HCT116 (cell line): Measurements from ENCODE around the gene CLSTN3. TPM values are rescaled to one million over a fixed set of nuclear protein-coding genes. Genes with fewer than 3 reads are reported as not detected.

Source experiments
- ATAC-seq: fragments of 200-7000 bp; cut with Tn5 transposase; 2 replicates; pipeline ENCODE4 v1.9.1; 2020; ENCODE audit warnings: mild to moderate bottlenecking, moderate library complexity
- BruUV-seq: library from RNA; stranded (reverse); fragments of 400-500 nt; replicated peaks from 2 replicates; lab custom pipeline; 2021; lab: Mats Ljungman, UMichigan
- CTCF ChIA-PET: fragments of 300-600 bp; sonication (Branson Sonifier 250); formaldehyde crosslinking; loops from one replicate; lab custom pipeline; 2021; ENCODE audit warnings: antibody characterized with exemption; lab: Charles Lee
- POLR2A ChIA-PET: fragments of 300-600, 350-600 bp; sonication (Branson Sonifier 250); formaldehyde crosslinking; loops from one replicate; lab custom pipeline; 2021; ENCODE audit warnings: antibody characterized with exemption; lab: Charles Lee
- RAD21 ChIA-PET, 2 experiments: fragments of 300-600 bp; sonication (Branson Sonifier 250); formaldehyde crosslinking; loops; one replicate each; lab custom pipeline; 2023; ENCODE audit warnings: low total read pairs in 2 of 2; ENCODE audit not compliant: uncharacterized antibody in 2 of 2, unreplicated experiment in 2 of 2, low non-redundant PET in 1 of 2; lab: Charles Lee
- DNase-seq: peaks from one replicate; pipeline ENCODE4 v3.0.0-alpha.2; 2010; ENCODE audit warnings: low read depth, low spot score
- H2AFZ ChIP-seq: fragments of 200-600 bp; shearing (Covaris generic), sonication (generic); 2 replicates; pipeline ENCODE4 v1.6.1; 2017; ENCODE audit warnings: low read depth, mixed run types, mixed read lengths, antibody characterized with exemption, low read length; ENCODE audit not compliant: poor library complexity, severe bottlenecking
- H3K27ac ChIP-seq: 2 replicates; pipeline ENCODE4 v1.5.1; 2012; ENCODE audit warnings: low read depth, low read length
- H3K27me3 ChIP-seq: fragments of 200-600 bp; sonication (generic); 2 replicates; pipeline ENCODE4 v1.6.1; 2016; ENCODE audit warnings: mixed run types, low read length, mixed read lengths; ENCODE audit not compliant: insufficient read depth
- H3K36me3 ChIP-seq, 2 experiments: fragments of 200-500 bp in 1 of 2; fragments of 200-600 bp in 1 of 2; sonication (Bioruptor generic) in 1 of 2; sonication (generic) in 1 of 2; 2 replicates each; pipeline versions ENCODE4 v1.5.1 to v1.6.1; 2014 to 2016; ENCODE audit warnings: low read length in 2 of 2, inconsistent platforms in 1 of 2, mixed read lengths in 1 of 2, mixed run types in 1 of 2; ENCODE audit not compliant: insufficient read depth in 2 of 2, control insufficient read depth in 1 of 2
- H3K4me1 ChIP-seq, 2 experiments: fragments of 200-600 bp in 1 of 2; sonication (generic) in 1 of 2; 2 replicates each; pipeline versions ENCODE4 v1.5.1 to v1.6.1; 2012 to 2017; ENCODE audit warnings: low read length in 2 of 2, inconsistent platforms in 1 of 2, mild to moderate bottlenecking in 1 of 2, mixed read lengths in 1 of 2, mixed run types in 1 of 2, moderate library complexity in 1 of 2; ENCODE audit not compliant: insufficient read depth in 2 of 2, control insufficient read depth in 1 of 2
- H3K4me2 ChIP-seq: fragments of 200-600 bp; sonication (generic); 2 replicates; pipeline ENCODE4 v1.6.1; 2017; ENCODE audit warnings: mixed run types, low read length, mixed read lengths
- H3K4me3 ChIP-seq, 2 experiments: fragments of 200-600 bp in 1 of 2; sonication (generic) in 1 of 2; replicated peaks in 1 of 2; 2 replicates each; pipeline ENCODE4 v1.5.1; 2011 to 2016; ENCODE audit warnings: low read length in 2 of 2, control low read depth in 1 of 2, low read depth in 1 of 2, mild to moderate bottlenecking in 1 of 2, mixed read lengths in 1 of 2, mixed run types in 1 of 2
- H3K79me2 ChIP-seq: fragments of 200-600 bp; sonication (generic); 2 replicates; pipeline ENCODE4 v1.6.1; 2017; ENCODE audit warnings: mild to moderate bottlenecking, mixed run types, low read length, moderate library complexity, mixed read lengths; ENCODE audit not compliant: insufficient read depth
- H3K9ac ChIP-seq: fragments of 200-600 bp; sonication (generic); 2 replicates; pipeline ENCODE4 v1.6.1; 2016; ENCODE audit warnings: low read length, mixed read lengths
- H3K9me2 ChIP-seq: fragments of 200-600 bp; sonication (generic), shearing (Covaris generic); 2 replicates; pipeline ENCODE4 v1.6.1; 2017; ENCODE audit warnings: mixed run types, mild to moderate bottlenecking, moderate library complexity; ENCODE audit not compliant: insufficient read depth
- H3K9me3 ChIP-seq, 2 experiments: fragments of 200-500 bp in 1 of 2; fragments of 200-600 bp in 1 of 2; sonication (Bioruptor generic) in 1 of 2; sonication (generic) in 1 of 2; 2 replicates each; pipeline ENCODE4 v1.6.1; 2014 to 2017; ENCODE audit warnings: low read length in 2 of 2, mixed read lengths in 2 of 2, inconsistent platforms in 1 of 2, low read depth in 1 of 2, mild to moderate bottlenecking in 1 of 2, mixed run types in 1 of 2, moderate library complexity in 1 of 2; ENCODE audit not compliant: control insufficient read depth in 1 of 2, insufficient read depth in 1 of 2
- H4K20me1 ChIP-seq: fragments of 200-600 bp; sonication (generic), shearing (Covaris generic); 2 replicates; pipeline ENCODE4 v1.6.1; 2017; ENCODE audit warnings: mixed run types, mild to moderate bottlenecking, moderate library complexity; ENCODE audit not compliant: insufficient read depth
- CEBPB ChIP-seq: IDR thresholded peaks from 2 replicates; pipeline ENCODE4 v1.6.1; 2012; ENCODE audit warnings: low read depth
- EGR1 ChIP-seq: IDR thresholded peaks from 2 replicates; pipeline ENCODE4 v1.6.1; 2012; ENCODE audit warnings: low read depth
- EZH2 ChIP-seq: fragments of 200-600 bp; sonication (generic); IDR thresholded peaks from 2 replicates; pipeline ENCODE4 v1.6.1; 2017; ENCODE audit warnings: antibody characterized with exemption, mixed run types
- EZH2phosphoT487 ChIP-seq: fragments of 200-600 bp; IDR thresholded peaks from 2 replicates; pipeline ENCODE4 v1.6.1; 2018; ENCODE audit warnings: antibody characterized with exemption, borderline replicate concordance
- FOSL1 ChIP-seq: IDR thresholded peaks from 2 replicates; pipeline ENCODE4 v1.6.1; 2012; ENCODE audit warnings: low read depth
- JUND ChIP-seq: IDR thresholded peaks from 2 replicates; pipeline ENCODE4 v1.6.1; 2012
- POLR2AphosphoS5 ChIP-seq: IDR thresholded peaks from 2 replicates; pipeline ENCODE4 v1.6.1; 2011; ENCODE audit warnings: mild to moderate bottlenecking, low read depth, low read length, moderate library complexity
- RAD21 ChIP-seq: IDR thresholded peaks from 2 replicates; pipeline ENCODE4 v1.6.1; 2012; ENCODE audit warnings: low read depth, mild to moderate bottlenecking
- SP1 ChIP-seq: IDR thresholded peaks from 2 replicates; pipeline ENCODE4 v1.6.1; 2012; ENCODE audit warnings: low read depth
- TCF7L2 ChIP-seq: IDR thresholded peaks from 2 replicates; pipeline ENCODE4 v1.7.0; 2011; ENCODE audit warnings: borderline replicate concordance, inconsistent platforms; ENCODE audit not compliant: insufficient read depth, insufficient read length; ENCODE audit errors: extremely low read depth
- YY1 ChIP-seq: IDR thresholded peaks from 2 replicates; pipeline ENCODE4 v1.6.1; 2011; ENCODE audit warnings: low read length, low read depth, moderate library complexity, mild to moderate bottlenecking; ENCODE audit not compliant: insufficient replicate concordance; ENCODE audit errors: extremely low read depth
- ZNF274 ChIP-seq: fragments of 200-500 bp; sonication (Bioruptor generic); IDR thresholded peaks from 2 replicates; pipeline ENCODE4 v1.6.1; 2014; ENCODE audit warnings: mild to moderate bottlenecking, low read depth, low read length, inconsistent platforms
- intact Hi-C: fragments of 100-400 bp; cut with micrococcal nuclease; formaldehyde crosslinking; loops from 2 replicates; pipeline ENCODE4 v1.10.0; 2022
- total RNA-seq: library from RNA; stranded (reverse); gene quantifications from one replicate; pipeline ENCODE4 v1.2.1, GENCODE V29; 2021; ENCODE audit not compliant: unreplicated experiment
- TF ChIP-seq, protein P1 (sequence below): IDR thresholded peaks from 2 replicates; pipeline ENCODE4 v1.6.1; 2012
- TF ChIP-seq, protein P2 (sequence below): IDR thresholded peaks from 2 replicates; pipeline ENCODE4 v1.6.1; 2012; ENCODE audit warnings: low read depth
- TF ChIP-seq, protein P3 (sequence below), 3 experiments: fragments of 200-600 bp in 1 of 3; sonication (generic) in 1 of 3; IDR thresholded peaks in 2 of 3; conservative IDR thresholded peaks in 1 of 3; 2 replicates each; pipeline ENCODE4 v1.5.1; 2012 to 2017; ENCODE audit warnings: low read depth in 2 of 3, low read length in 2 of 3, antibody characterized with exemption in 1 of 3, borderline replicate concordance in 1 of 3, control low read depth in 1 of 3, mild to moderate bottlenecking in 1 of 3, mixed read lengths in 1 of 3, mixed run types in 1 of 3, moderate library complexity in 1 of 3; ENCODE audit not compliant: insufficient read depth in 1 of 3
- TF ChIP-seq, protein P4 (sequence below): IDR thresholded peaks from 2 replicates; pipeline ENCODE4 v1.6.1; 2012
- TF ChIP-seq, protein P5 (sequence below): IDR thresholded peaks from 2 replicates; pipeline ENCODE4 v1.6.1; 2011; ENCODE audit warnings: mild to moderate bottlenecking, low read length, moderate library complexity; ENCODE audit not compliant: insufficient replicate concordance; ENCODE audit errors: extremely low read depth

CLSTN3 gene
- total RNA-seq, 1 experiment from 2014 or later: 23.0 TPM

DNA sequence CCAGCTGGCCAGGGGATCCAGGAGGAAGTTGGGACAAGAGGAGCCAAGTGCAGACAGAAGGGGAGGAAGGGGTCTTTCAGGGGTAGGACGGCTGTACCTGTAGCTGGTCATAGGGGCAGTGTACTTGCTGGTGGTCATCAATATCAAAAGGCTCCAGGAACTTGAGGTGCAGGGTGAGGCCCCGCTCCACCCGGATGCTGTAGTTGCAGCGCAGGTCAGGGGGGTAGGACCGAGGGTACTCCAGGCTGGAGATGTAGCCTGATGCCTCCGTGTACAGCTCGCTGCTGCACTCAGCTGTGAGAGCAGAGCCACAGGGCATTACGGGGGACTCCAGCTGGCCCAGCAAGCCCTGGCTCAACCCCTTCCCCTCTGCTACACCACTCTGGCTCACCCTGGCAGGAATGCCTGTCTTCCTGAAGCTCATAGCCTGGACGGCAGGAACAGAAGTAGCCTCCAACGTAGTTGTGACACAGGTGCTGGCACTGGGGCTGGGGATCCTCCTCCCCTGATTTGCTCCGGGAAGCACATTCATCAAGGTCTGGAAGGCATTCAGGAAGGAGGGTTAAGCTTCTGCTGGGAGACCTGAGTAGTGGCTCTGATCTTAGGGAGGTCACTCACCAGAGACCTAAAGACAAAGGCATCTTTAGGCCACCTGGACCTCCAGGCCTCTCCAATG lies 40.8 kb upstream of the CLSTN3 start:
- Histone ChIP-seq H3K79me2 (no peaks in the 10 kb centered on the region), H3K27me3 (0 out of 2 replicates have a peak, but pooled peaks cover 4% of the 10 kb centered on the region), H4K20me1 (no peaks in the 10 kb centered on the region), H3K27ac (no peak overlapping the region), H3K4me3 (no peak overlapping the region), H3K9ac (no peak overlapping the region), H3K9me2 (no peaks in the 10 kb centered on the region), H2AFZ (no peak overlapping the region)
- ChIA-PET RAD21 (no interaction called here), CTCF (interaction anchor here (1.1 kb wide), 1 partner anchor 217 kb away, joined by 3 read pairs; the partner anchor contains the start of gene SPSB2), POLR2A (interaction anchor here (1.1 kb wide), 1 partner anchor 146 kb away, joined by 4 read pairs; the partner anchor contains the start of genes C12orf57 and RNU7-1)
- ATAC-seq: no peak
- TF ChIP-seq EZH2: no peak
- TF ChIP-seq, protein P1, sequence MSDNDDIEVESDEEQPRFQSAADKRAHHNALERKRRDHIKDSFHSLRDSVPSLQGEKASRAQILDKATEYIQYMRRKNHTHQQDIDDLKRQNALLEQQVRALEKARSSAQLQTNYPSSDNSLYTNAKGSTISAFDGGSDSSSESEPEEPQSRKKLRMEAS: no peak
- TF ChIP-seq JUND: no peak
- TF ChIP-seq FOSL1: no peak
- TF ChIP-seq SP1: no peak
- no peak for TF ChIP-seq EGR1
- TF ChIP-seq CEBPB: no peak
- no peak for TF ChIP-seq RAD21
- no peak for TF ChIP-seq EZH2phosphoT487
- no peak for TF ChIP-seq POLR2AphosphoS5
- TF ChIP-seq ZNF274: no peak
- TF ChIP-seq, protein P2, sequence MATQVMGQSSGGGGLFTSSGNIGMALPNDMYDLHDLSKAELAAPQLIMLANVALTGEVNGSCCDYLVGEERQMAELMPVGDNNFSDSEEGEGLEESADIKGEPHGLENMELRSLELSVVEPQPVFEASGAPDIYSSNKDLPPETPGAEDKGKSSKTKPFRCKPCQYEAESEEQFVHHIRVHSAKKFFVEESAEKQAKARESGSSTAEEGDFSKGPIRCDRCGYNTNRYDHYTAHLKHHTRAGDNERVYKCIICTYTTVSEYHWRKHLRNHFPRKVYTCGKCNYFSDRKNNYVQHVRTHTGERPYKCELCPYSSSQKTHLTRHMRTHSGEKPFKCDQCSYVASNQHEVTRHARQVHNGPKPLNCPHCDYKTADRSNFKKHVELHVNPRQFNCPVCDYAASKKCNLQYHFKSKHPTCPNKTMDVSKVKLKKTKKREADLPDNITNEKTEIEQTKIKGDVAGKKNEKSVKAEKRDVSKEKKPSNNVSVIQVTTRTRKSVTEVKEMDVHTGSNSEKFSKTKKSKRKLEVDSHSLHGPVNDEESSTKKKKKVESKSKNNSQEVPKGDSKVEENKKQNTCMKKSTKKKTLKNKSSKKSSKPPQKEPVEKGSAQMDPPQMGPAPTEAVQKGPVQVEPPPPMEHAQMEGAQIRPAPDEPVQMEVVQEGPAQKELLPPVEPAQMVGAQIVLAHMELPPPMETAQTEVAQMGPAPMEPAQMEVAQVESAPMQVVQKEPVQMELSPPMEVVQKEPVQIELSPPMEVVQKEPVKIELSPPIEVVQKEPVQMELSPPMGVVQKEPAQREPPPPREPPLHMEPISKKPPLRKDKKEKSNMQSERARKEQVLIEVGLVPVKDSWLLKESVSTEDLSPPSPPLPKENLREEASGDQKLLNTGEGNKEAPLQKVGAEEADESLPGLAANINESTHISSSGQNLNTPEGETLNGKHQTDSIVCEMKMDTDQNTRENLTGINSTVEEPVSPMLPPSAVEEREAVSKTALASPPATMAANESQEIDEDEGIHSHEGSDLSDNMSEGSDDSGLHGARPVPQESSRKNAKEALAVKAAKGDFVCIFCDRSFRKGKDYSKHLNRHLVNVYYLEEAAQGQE: no peak
- TF ChIP-seq TCF7L2: no peak
- TF ChIP-seq, protein P3, sequence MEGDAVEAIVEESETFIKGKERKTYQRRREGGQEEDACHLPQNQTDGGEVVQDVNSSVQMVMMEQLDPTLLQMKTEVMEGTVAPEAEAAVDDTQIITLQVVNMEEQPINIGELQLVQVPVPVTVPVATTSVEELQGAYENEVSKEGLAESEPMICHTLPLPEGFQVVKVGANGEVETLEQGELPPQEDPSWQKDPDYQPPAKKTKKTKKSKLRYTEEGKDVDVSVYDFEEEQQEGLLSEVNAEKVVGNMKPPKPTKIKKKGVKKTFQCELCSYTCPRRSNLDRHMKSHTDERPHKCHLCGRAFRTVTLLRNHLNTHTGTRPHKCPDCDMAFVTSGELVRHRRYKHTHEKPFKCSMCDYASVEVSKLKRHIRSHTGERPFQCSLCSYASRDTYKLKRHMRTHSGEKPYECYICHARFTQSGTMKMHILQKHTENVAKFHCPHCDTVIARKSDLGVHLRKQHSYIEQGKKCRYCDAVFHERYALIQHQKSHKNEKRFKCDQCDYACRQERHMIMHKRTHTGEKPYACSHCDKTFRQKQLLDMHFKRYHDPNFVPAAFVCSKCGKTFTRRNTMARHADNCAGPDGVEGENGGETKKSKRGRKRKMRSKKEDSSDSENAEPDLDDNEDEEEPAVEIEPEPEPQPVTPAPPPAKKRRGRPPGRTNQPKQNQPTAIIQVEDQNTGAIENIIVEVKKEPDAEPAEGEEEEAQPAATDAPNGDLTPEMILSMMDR (IDR thresholded peaks at IDR 0.05 in 2 of 3, conservative IDR thresholded peaks at IDR 0.05 in 1 of 3; ENCODE audit: borderline replicate concordance in 1 of 3, insufficient read depth in 1 of 3, low read depth in 2 of 3, low read length in 2 of 3): no peak
- no peak for TF ChIP-seq YY1
- TF ChIP-seq, protein P4, sequence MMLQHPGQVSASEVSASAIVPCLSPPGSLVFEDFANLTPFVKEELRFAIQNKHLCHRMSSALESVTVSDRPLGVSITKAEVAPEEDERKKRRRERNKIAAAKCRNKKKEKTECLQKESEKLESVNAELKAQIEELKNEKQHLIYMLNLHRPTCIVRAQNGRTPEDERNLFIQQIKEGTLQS: no peak
- TF ChIP-seq, protein P5, sequence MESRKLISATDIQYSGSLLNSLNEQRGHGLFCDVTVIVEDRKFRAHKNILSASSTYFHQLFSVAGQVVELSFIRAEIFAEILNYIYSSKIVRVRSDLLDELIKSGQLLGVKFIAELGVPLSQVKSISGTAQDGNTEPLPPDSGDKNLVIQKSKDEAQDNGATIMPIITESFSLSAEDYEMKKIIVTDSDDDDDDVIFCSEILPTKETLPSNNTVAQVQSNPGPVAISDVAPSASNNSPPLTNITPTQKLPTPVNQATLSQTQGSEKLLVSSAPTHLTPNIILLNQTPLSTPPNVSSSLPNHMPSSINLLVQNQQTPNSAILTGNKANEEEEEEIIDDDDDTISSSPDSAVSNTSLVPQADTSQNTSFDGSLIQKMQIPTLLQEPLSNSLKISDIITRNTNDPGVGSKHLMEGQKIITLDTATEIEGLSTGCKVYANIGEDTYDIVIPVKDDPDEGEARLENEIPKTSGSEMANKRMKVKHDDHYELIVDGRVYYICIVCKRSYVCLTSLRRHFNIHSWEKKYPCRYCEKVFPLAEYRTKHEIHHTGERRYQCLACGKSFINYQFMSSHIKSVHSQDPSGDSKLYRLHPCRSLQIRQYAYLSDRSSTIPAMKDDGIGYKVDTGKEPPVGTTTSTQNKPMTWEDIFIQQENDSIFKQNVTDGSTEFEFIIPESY: no peak
- TF ChIP-seq, all 23 proteins: peak for 0
- DNase-seq: no peak
- Histone ChIP-seq H3K9me3 (peaks cover 0 to 7% of the 10 kb centered on the region in 2 experiments; a peak in 1 of 4 replicates), H3K4me1 (peaks cover 0 to 6% of the 10 kb centered on the region in 2 experiments; a peak in 1 of 4 replicates), H3K4me2 (no peak overlapping the region), H3K36me3 (no peaks in the 10 kb centered on the region)
- BruUV-seq: no TSS peak
- intact Hi-C loops: no loop called here
